IPS-20b (cell line): ENCODE data around the gene ADCK2.
"Not testable (repeated sequence)": the region's sequence is repeated elsewhere in the genome, so short reads cannot be mapped to it uniquely, and the experiment has no call there.

Experiments used
- H3K27ac ChIP-seq: one replicate; pipeline ENCODE4 v1.5.1; 2013; ENCODE audit warnings: low read length
- H3K27me3 ChIP-seq: 2 replicates; pipeline ENCODE4 v1.6.1; 2013; ENCODE audit warnings: mild to moderate bottlenecking, low read length, inconsistent platforms; ENCODE audit not compliant: insufficient read depth
- H3K36me3 ChIP-seq: 2 replicates; pipeline ENCODE4 v1.6.1; 2013; ENCODE audit warnings: low read depth, mild to moderate bottlenecking, inconsistent platforms, low read length, moderate library complexity; ENCODE audit not compliant: insufficient read depth
- H3K4me1 ChIP-seq: 2 replicates; pipeline ENCODE4 v1.6.1; 2013; ENCODE audit warnings: mild to moderate bottlenecking, control low read depth, inconsistent platforms, low read length, moderate library complexity; ENCODE audit not compliant: insufficient read depth
- H3K4me3 ChIP-seq: 2 replicates; pipeline ENCODE4 v1.5.1; 2013; ENCODE audit warnings: mild to moderate bottlenecking, low read length, inconsistent platforms
- H3K9ac ChIP-seq: 2 replicates; pipeline ENCODE4 v1.6.1; 2013; ENCODE audit warnings: low read depth, mild to moderate bottlenecking, inconsistent platforms, low read length, moderate library complexity
- H3K9me3 ChIP-seq: 2 replicates; pipeline ENCODE4 v1.6.1; 2013; ENCODE audit warnings: mild to moderate bottlenecking, low read depth, low read length, inconsistent platforms; ENCODE audit not compliant: insufficient read depth

Gene ADCK2

GRCh38 chr7:140653319-140654108 is 19.2 kb upstream of the ADCK2 start:
- Histone ChIP-seq H3K4me1 (no peaks in the 10 kb centered on the region), H3K9ac (no peak overlapping the region), H3K36me3 (no peaks in the 10 kb centered on the region), H3K9me3 (no peaks in the 10 kb centered on the region), H3K4me3 (no peak overlapping the region), H3K27me3 (no peaks in the 10 kb centered on the region), H3K27ac (no peak overlapping the region)

GRCh38 chr7:140654109-140654387 is 18.7 kb upstream of the ADCK2 start:
- Histone ChIP-seq H3K9ac (no peak overlapping the region), H3K4me3 (no peak overlapping the region), H3K4me1 (no peaks in the 10 kb centered on the region; the same call in 1 of the 2 replicates), H3K27ac (no peak overlapping the region), H3K27me3 (no peaks in the 10 kb centered on the region), H3K9me3 (no peaks in the 10 kb centered on the region), H3K36me3 (no peaks in the 10 kb centered on the region)

- H3K27ac ChIP-seq = no peak overlapping the region
Measured at GRCh38 chr7:140654661-140655060, 18.1 kb upstream of the ADCK2 start.

GRCh38 chr7:140655511-140656408 is 17.0 kb upstream of the ADCK2 start:
- no peak overlapping the region for H3K27ac ChIP-seq
- no peaks in the 10 kb centered on the region for H3K36me3 ChIP-seq
- H3K27me3 ChIP-seq = no peaks in the 10 kb centered on the region
- H3K4me3 ChIP-seq = no peak overlapping the region
- H3K9me3 ChIP-seq = no peaks in the 10 kb centered on the region
- no peak overlapping the region for H3K9ac ChIP-seq
- H3K4me1 ChIP-seq = no peaks in the 10 kb centered on the region; the same call in 1 of the 2 replicates

More at GRCh38 chr7:140654661-140655060, 18.1 kb upstream of the ADCK2 start:
- no peaks in the 10 kb centered on the region for H3K36me3 ChIP-seq
- no peaks in the 10 kb centered on the region; the same call in 1 of the 2 replicates for H3K4me1 ChIP-seq
- no peaks in the 10 kb centered on the region for H3K27me3 ChIP-seq
- H3K9ac ChIP-seq = no peak overlapping the region
- H3K9me3 ChIP-seq = no peaks in the 10 kb centered on the region
- H3K4me3 ChIP-seq = no peak overlapping the region

GRCh38 chr7:140656548-140657515 is 15.9 kb upstream of the ADCK2 start:
- no peaks in the 10 kb centered on the region; the same call in 1 of the 2 replicates for H3K4me1 ChIP-seq
- no peak overlapping the region for H3K27ac ChIP-seq
- H3K9ac ChIP-seq = no peak overlapping the region
- no peaks in the 10 kb centered on the region for H3K27me3 ChIP-seq
- H3K9me3 ChIP-seq = no peaks in the 10 kb centered on the region
- H3K4me3 ChIP-seq = no peak overlapping the region
- H3K36me3 ChIP-seq = no peaks in the 10 kb centered on the region

GRCh38 chr7:140657891-140658290 is 14.9 kb upstream of the ADCK2 start:
- Histone ChIP-seq H3K27me3 (no peaks in the 10 kb centered on the region), H3K36me3 (no peaks in the 10 kb centered on the region), H3K4me1 (no peaks in the 10 kb centered on the region; the same call in 1 of the 2 replicates), H3K9me3 (no peaks in the 10 kb centered on the region), H3K27ac (no peak overlapping the region), H3K4me3 (no peak overlapping the region), H3K9ac (no peak overlapping the region)

GRCh38 chr7:140659856-140660255 is 12.9 kb upstream of the ADCK2 start:
- H3K27ac ChIP-seq = no peak overlapping the region
- H3K27me3 ChIP-seq = no peaks in the 10 kb centered on the region
- H3K4me3 ChIP-seq = no peak overlapping the region
- H3K36me3 ChIP-seq = no peaks in the 10 kb centered on the region
- no peak overlapping the region for H3K9ac ChIP-seq
- no peaks in the 10 kb centered on the region for H3K9me3 ChIP-seq
- H3K4me1 ChIP-seq = no peaks in the 10 kb centered on the region; the same call in 1 of the 2 replicates

- no peaks in the 10 kb centered on the region for H3K36me3 ChIP-seq
- no peaks in the 10 kb centered on the region for H3K27me3 ChIP-seq
Measured at GRCh38 chr7:140661124-140661523, 11.6 kb upstream of the ADCK2 start.

GRCh38 chr7:140662938-140663337 is 9.8 kb upstream of the ADCK2 start:
- not testable (repeated sequence) for H3K27ac ChIP-seq, H3K9ac ChIP-seq, H3K36me3 ChIP-seq, H3K4me3 ChIP-seq, H3K27me3 ChIP-seq, H3K9me3 ChIP-seq, H3K4me1 ChIP-seq

More at GRCh38 chr7:140661124-140661523, 11.6 kb upstream of the ADCK2 start:
- Histone ChIP-seq H3K9me3 (no peaks in the 10 kb centered on the region), H3K4me3 (no peak overlapping the region), H3K9ac (no peak overlapping the region), H3K4me1 (no peaks in the 10 kb centered on the region; the same call in 1 of the 2 replicates), H3K27ac (no peak overlapping the region)

- H3K9ac ChIP-seq = no peak overlapping the region
- peaks cover 7% of the 10 kb centered on the region; the same call in 1 of the 2 replicates for H3K27me3 ChIP-seq
- peaks cover 4% of the 10 kb centered on the region; the same call in 1 of the 2 replicates for H3K4me1 ChIP-seq
- no peak overlapping the region for H3K27ac ChIP-seq
- no peaks in the 10 kb centered on the region for H3K36me3 ChIP-seq
- no peaks in the 10 kb centered on the region for H3K9me3 ChIP-seq
- H3K4me3 ChIP-seq = no peak overlapping the region
Measured at GRCh38 chr7:140667476-140667875, 5.3 kb upstream of the ADCK2 start.

GRCh38 chr7:140668641-140669040 is 4.1 kb upstream of the ADCK2 start:
- H3K27me3 ChIP-seq = peaks cover 14% of the 10 kb centered on the region
- no peak overlapping the region for H3K27ac ChIP-seq
- H3K9ac ChIP-seq = no peak overlapping the region
- peaks cover 4% of the 10 kb centered on the region; the same call in 1 of the 2 replicates for H3K4me1 ChIP-seq
- H3K36me3 ChIP-seq = no peaks in the 10 kb centered on the region
- H3K9me3 ChIP-seq = no peaks in the 10 kb centered on the region
- no peak overlapping the region for H3K4me3 ChIP-seq
